GM18526 (cell line): ENCODE measurements around the gene ARHGEF4.

Experiments used
- POLR2A ChIP-seq: IDR thresholded peaks from 3 replicates; pipeline ENCODE4 v1.6.1; 2011; ENCODE audit not compliant: insufficient read length; ENCODE audit errors: extremely low read depth

The ARHGEF4 gene

GRCh38 chr2:131029812-131030211, 193.1 kb downstream of the ARHGEF4 start:
- TF ChIP-seq POLR2A, result no peak

GRCh38 chr2:131030478-131030971, 193.8 kb downstream of the ARHGEF4 start:
- no peak for TF ChIP-seq POLR2A

- no peak for TF ChIP-seq POLR2A
Observed at GRCh38 chr2:131031431-131031841, 194.7 kb downstream of the ARHGEF4 start.

- no peak for TF ChIP-seq POLR2A
Observed at GRCh38 chr2:131031875-131032274, 195.2 kb downstream of the ARHGEF4 start.

GRCh38 chr2:131032393-131032836, 195.7 kb downstream of the ARHGEF4 start:
- no peak for TF ChIP-seq POLR2A

- no peak for TF ChIP-seq POLR2A
Observed at GRCh38 chr2:131033786-131034121, 197.0 kb downstream of the ARHGEF4 start.

- TF ChIP-seq POLR2A, result no peak
Observed at GRCh38 chr2:131034122-131035051, 197.7 kb downstream of the ARHGEF4 start.

GRCh38 chr2:131035112-131035825, 198.6 kb downstream of the ARHGEF4 start:
- no peak for TF ChIP-seq POLR2A

- no peak for TF ChIP-seq POLR2A
Observed at GRCh38 chr2:131035826-131036231, 199.1 kb downstream of the ARHGEF4 start.

- no peak for TF ChIP-seq POLR2A
Observed at GRCh38 chr2:131036269-131036668, 199.6 kb downstream of the ARHGEF4 start.

- no peak for TF ChIP-seq POLR2A
Observed at GRCh38 chr2:131036696-131037397, 200.1 kb downstream of the ARHGEF4 start.

- TF ChIP-seq POLR2A, result no peak
Observed at GRCh38 chr2:131037398-131038257, 200.9 kb downstream of the ARHGEF4 start.

- no peak for TF ChIP-seq POLR2A
Observed at GRCh38 chr2:131038258-131039100, 201.8 kb downstream of the ARHGEF4 start.

GRCh38 chr2:131039101-131039440, 202.4 kb downstream of the ARHGEF4 start:
- TF ChIP-seq POLR2A, result no peak
